ENCODE data around the gene ACSS1.

ACSS1 gene

GRCh38 chr20:25036331-25036936 is 21.5 kb downstream of the ACSS1 start:
- Histone ChIP-seq H3K4me3 (peak overlapping the region; percentile 33), H3K27ac (peak overlapping the region; percentile 87 to 94)
- no peak for DNase-seq (ENCODE audit: low spot score)
- no peak for TF ChIP-seq CTCF (IDR thresholded peaks at IDR 0.05)

GRCh38 chr20:25035921-25036320 is 22.0 kb downstream of the ACSS1 start:
- DNase-seq (ENCODE audit: low spot score) = no peak
- Histone ChIP-seq H3K4me3 (peak overlapping the region; percentile 33), H3K27ac (peak overlapping the region; percentile 87 to 94)
- no peak for TF ChIP-seq CTCF (IDR thresholded peaks at IDR 0.05)

GRCh38 chr20:25033924-25034300 is 24.0 kb downstream of the ACSS1 start:
- TF ChIP-seq CTCF (IDR thresholded peaks at IDR 0.05) = no peak
- DNase-seq (ENCODE audit: low spot score) = no peak
- peak overlapping the region; percentile 44 to 74 for H3K27ac ChIP-seq

GRCh38 chr20:25033265-25033923 is 24.5 kb downstream of the ACSS1 start:
- TF ChIP-seq CTCF (IDR thresholded peaks at IDR 0.05) = no peak
- H3K27ac ChIP-seq = peak overlapping the region; percentile 44 to 74
- no peak for DNase-seq (ENCODE audit: low spot score)
- H3K4me3 ChIP-seq = peak overlapping the region; percentile 2

More at GRCh38 chr20:25033924-25034300, 24.0 kb downstream of the ACSS1 start:
- H3K4me3 ChIP-seq = no peak overlapping the region

GRCh38 chr20:25032478-25033264 is 25.3 kb downstream of the ACSS1 start:
- peak overlapping the region; percentile 29 to 74 for H3K27ac ChIP-seq
- DNase-seq (ENCODE audit: low spot score) = no peak
- H3K4me3 ChIP-seq = peak overlapping the region; percentile 2
- no peak for TF ChIP-seq CTCF (IDR thresholded peaks at IDR 0.05)

- TF ChIP-seq CTCF (IDR thresholded peaks at IDR 0.05) = no peak
- Histone ChIP-seq H3K27ac (peak overlapping the region; percentile 29 to 74), H3K4me3 (no peak overlapping the region)
- DNase-seq (ENCODE audit: low spot score) = no peak
Observed at GRCh38 chr20:25032065-25032477, 25.9 kb downstream of the ACSS1 start.
